Esophagus (tissue), 2 donors: ENCODE data around the gene GAMT. TPM values are rescaled to one million over a fixed set of nuclear protein-coding genes. Genes with fewer than 3 reads are reported as not detected.
A peak's percentile ranks its signal among the peaks of the same experiment; 100 is the strongest.

Experiments used
- H3K27ac ChIP-seq, 2 donors: one replicate each; pipeline ENCODE4 v1.5.1; 2013; ENCODE audit warnings: low read depth in 2 of 2, mild to moderate bottlenecking in 2 of 2, inconsistent platforms in 1 of 2, low read length in 1 of 2, moderate library complexity in 1 of 2
- H3K27me3 ChIP-seq, 2 donors: one replicate each; pipeline ENCODE4 v1.6.1; 2013; ENCODE audit warnings: low read length in 2 of 2, control low read depth in 1 of 2, mild to moderate bottlenecking in 1 of 2; ENCODE audit not compliant: insufficient read depth in 2 of 2, control insufficient read depth in 1 of 2
- H3K36me3 ChIP-seq, 2 donors: one replicate each; pipeline ENCODE4 v1.6.1; 2013; ENCODE audit warnings: low read length in 1 of 2; ENCODE audit not compliant: control insufficient read depth in 2 of 2, insufficient read depth in 2 of 2
- H3K4me1 ChIP-seq, 2 donors: one replicate each; pipeline ENCODE4 v1.6.1; 2013; ENCODE audit warnings: low read length in 1 of 2; ENCODE audit not compliant: control insufficient read depth in 2 of 2, insufficient read depth in 2 of 2
- H3K4me3 ChIP-seq, 2 donors: one replicate each; pipeline ENCODE4 v1.5.1; 2013; ENCODE audit warnings: low read length in 2 of 2, mild to moderate bottlenecking in 2 of 2, low read depth in 1 of 2, moderate library complexity in 1 of 2
- H3K9me3 ChIP-seq, 2 donors: one replicate each; pipeline ENCODE4 v1.6.1; 2013; ENCODE audit warnings: mild to moderate bottlenecking in 2 of 2, low read depth in 1 of 2, low read length in 1 of 2, moderate library complexity in 1 of 2; ENCODE audit not compliant: control insufficient read depth in 2 of 2, insufficient read depth in 1 of 2
- WGBS, 2 donors: extraction: QIAGEN DNeasy Blood & Tissue Kit; methylation state at CpG; one replicate each; pipeline ENCODE4 v1.1.7; 2013; 5-methylcytosine and 5-hydroxymethylcytosine counted together
- polyA plus RNA-seq, 2 donors: library from polyadenylated mRNA; stranded (reverse); fragments of 200-250 nt; gene quantifications; one replicate each; pipeline ENCODE4 v1.2.3, GENCODE V29; 2013
- donor health status: healthy with polysubstance abuse.
- donor health status: Bipolar disorder and iron deficiency.

Gene GAMT
- polyA plus RNA-seq, 2 donors = 10.9 to 18.4 TPM

DNA sequence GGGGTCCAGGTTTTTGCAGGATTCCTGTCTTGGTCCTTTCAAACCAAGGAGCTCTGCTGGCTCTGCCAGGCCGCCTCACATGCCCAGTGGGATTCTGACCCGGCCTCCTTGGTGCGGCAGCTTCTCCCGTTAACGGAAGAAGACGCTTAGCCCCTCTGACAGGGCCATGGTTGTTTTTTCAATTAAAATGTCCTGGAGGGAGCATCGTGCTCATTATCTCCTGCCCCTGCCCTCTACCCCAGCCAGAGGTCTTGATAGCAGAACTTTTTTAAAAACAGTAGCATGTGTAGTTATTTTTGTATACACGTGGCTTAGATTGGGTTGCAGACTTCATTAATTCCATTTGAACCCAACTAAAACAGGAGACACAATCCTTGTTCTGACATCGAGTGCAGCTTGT lies 25.4 kb upstream of the GAMT start:
- Histone ChIP-seq H3K27me3 (no peaks in the 10 kb centered on the region), H3K9me3 (no peaks in the 10 kb centered on the region), H3K4me1 (peaks cover 2 to 9% of the 10 kb centered on the region in 2 donors), H3K4me3 (no peak overlapping the region), H3K36me3 (peaks cover 6 to 55% of the 10 kb centered on the region in 2 donors), H3K27ac (no peak overlapping the region)
- WGBS, 2 donors = 86 to 88% methylated on average over 9 of the region's 9 CpGs

DNA sequence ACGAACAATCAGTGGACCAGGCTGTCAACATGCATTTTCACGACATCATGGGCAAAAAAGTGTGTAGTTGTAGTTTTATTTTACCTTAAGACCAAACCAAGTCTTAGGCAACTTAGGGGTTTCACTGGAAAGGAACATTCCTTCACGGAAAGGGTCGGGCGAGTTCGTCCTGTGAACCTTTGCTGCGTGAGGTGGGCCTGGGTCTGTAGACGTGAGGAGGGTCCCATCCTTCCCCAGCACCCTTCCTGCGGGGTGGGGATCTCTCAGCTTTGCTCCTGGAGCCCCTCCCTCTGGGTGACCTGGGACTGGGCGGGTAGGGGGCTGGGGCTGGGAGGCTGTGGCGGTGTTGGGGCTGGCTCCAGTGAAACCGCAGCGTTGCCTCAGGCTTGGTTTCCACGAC lies 24.6 kb upstream of the GAMT start:
- Histone ChIP-seq H3K27ac (no peak overlapping the region), H3K27me3 (no peaks in the 10 kb centered on the region), H3K36me3 (peaks cover 11 to 59% of the 10 kb centered on the region in 2 donors), H3K4me3 (no peak overlapping the region), H3K4me1 (peaks cover 2 to 9% of the 10 kb centered on the region in 2 donors), H3K9me3 (no peaks in the 10 kb centered on the region)
- 88 to 89% methylated on average over 14 of the region's 14 CpGs for WGBS, 2 donors

DNA sequence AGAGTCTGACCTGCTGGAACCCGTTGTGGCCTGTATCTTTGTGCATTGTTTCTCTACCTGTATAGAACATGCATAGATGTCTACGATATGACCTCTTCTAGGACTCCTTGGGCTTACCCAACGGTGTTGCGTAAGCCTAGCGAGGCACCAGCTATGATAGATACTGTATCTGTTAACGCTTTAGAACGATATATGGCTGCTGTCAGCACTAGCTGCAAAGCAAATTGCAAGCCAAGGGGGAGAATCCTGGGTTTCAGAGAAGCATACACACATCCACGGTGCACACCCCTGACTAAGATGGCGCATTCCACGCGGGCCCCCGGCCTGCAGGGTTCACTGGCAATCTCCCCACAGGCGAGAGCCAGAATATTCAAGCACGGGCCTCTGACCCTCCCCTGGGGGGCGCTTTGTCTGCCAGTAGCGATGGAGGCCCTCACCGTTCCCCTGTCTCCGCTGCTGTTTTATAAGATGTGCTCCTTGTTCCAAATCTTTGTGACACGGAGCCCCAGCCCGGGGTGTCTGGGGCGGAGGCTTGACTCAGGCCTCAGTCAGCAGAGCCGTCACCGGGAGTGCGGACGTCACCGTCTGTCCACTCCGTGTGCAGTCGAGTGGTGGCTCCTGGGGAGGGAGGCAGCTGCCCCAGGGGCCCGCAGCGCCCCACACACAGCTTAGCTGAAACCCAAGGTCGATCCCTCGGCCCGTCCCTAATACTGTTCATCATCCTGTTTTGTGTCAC lies 23.9 kb upstream of the GAMT start:
- H3K27ac ChIP-seq = peak overlapping the region; percentile 44 to 77
- peaks cover 11 to 63% of the 10 kb centered on the region in 2 donors for H3K36me3 ChIP-seq
- no peaks in the 10 kb centered on the region for H3K9me3 ChIP-seq

DNA sequence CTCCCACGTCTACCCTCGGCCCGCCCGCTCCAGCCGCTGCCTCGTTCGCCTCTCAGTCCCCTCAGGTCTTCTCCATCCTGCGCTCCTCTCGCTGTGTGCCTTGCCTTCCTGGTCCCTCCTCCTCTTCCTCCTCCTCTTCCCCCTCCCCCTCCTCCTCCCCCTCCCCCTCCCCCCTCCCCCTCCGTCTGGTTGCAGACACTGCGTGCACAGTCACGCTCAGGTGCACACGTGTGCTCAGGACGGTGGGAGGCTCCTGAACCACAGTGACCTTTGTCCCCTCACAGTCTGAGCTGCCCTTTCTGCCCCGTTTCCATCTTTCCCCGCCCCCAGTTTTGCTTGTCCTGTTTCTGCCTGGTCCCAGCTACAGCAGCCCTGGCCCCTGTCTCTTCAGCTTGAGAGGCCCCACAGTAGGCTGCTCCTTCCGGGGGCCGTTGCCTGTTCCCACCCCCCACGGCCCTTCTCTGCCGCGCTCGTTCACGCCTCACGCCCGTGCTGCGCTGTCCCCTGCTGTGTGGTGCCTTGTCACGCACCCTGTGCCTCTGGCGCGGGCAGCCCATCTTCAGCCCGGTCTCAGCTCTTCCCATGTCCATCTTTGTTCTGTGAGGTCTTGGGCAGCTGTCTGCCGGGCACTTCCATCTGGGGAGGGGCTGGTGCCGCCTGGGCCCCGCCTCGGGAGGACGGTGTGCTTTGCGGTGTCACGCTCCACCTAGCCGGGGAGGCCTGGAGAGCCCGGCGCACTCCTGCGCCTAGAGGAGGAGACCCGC lies 23.0 kb upstream of the GAMT start:
- no peak overlapping the region for H3K4me3 ChIP-seq
- H3K4me1 ChIP-seq = peaks cover 2 to 9% of the 10 kb centered on the region in 2 donors
- peaks cover 8 to 63% of the 10 kb centered on the region in 2 donors for H3K36me3 ChIP-seq

More for the DNA sequence above, 23.9 kb upstream of the GAMT start:
- H3K27me3 ChIP-seq = no peaks in the 10 kb centered on the region
- peaks cover 2 to 9% of the 10 kb centered on the region in 2 donors for H3K4me1 ChIP-seq
- 65 to 75% methylated on average over 33 of the region's 33 CpGs for WGBS, 2 donors
- H3K4me3 ChIP-seq = no peak overlapping the region

DNA sequence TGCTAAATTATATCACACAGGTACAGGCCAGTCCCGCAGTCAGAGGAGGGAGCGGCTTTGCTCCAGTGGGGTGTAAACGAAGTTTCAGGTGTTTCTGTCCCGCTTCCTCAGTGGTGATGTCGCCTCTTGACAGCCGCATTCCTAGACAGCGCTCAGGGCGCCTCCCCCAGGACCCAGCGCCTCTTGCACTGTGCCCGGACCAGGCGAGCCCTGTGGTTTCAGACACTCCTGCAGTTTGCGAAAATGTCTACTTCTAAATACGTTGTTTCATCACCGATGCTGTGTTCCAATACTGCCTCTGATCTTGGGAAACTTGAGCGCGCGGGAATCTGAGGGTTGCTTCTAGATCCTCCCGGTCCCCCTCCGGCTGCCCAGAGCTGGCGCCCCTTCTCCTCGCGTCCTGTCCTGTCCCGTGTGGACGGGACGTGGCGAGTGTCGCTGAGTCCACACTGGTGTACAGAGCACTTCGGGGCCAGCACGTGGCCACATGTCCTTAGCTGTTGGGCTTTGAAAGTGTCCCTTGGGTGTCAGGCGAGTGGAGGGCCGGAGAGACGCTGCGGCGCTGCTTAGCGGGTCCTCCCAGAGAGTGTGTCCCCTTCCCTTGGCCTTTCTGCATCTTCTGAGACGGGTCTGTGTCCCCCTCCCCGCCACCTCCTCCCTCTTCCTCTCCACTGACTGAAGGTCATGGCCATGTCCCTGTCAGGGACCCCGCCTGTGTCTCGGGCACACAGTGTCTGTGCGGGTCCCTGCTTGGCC lies 22.3 kb upstream of the GAMT start:
- Histone ChIP-seq H3K27ac (peak overlapping the region in 1 of 2 donors; percentile 51), H3K36me3 (peaks cover 8 to 64% of the 10 kb centered on the region in 2 donors), H3K4me3 (no peak overlapping the region), H3K27me3 (no peaks in the 10 kb centered on the region), H3K9me3 (no peaks in the 10 kb centered on the region), H3K4me1 (peaks cover 2 to 9% of the 10 kb centered on the region in 2 donors)
- WGBS, 2 donors = 89 to 93% methylated on average over 39 to 40 of the region's 40 CpGs

More for the DNA sequence above, 23.0 kb upstream of the GAMT start:
- Histone ChIP-seq H3K27me3 (no peaks in the 10 kb centered on the region), H3K9me3 (no peaks in the 10 kb centered on the region), H3K27ac (peak overlapping the region; percentile 79)
- WGBS, 2 donors = 59 to 67% methylated on average over 37 to 40 of the region's 42 CpGs

DNA sequence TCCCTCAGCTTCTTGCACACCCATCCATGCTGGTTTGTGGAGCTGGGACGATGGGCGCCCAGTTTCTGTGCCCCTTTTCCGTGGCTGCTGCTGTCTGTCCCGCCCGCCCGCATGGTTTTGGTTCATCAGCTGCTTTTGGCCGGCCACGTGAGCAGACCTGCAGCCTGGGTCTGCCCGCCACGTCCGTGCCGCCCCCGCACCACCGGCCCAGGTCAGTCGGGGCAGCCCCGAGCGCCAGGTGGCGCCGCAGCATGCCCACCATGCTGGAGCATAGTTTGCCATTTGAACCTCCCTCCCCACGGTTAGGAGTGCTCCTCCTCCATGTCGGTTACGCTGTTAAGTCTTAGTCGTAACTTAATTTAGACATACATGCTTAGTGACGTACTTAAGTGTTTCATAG lies 21.6 kb upstream of the GAMT start:
- Histone ChIP-seq H3K27ac (no peak overlapping the region), H3K9me3 (no peaks in the 10 kb centered on the region), H3K4me3 (no peak overlapping the region), H3K27me3 (no peaks in the 10 kb centered on the region), H3K36me3 (peaks cover 8 to 67% of the 10 kb centered on the region in 2 donors), H3K4me1 (peaks cover 2 to 14% of the 10 kb centered on the region in 2 donors)
- WGBS, 2 donors = 84 to 85% methylated on average over 23 to 24 of the region's 24 CpGs

DNA sequence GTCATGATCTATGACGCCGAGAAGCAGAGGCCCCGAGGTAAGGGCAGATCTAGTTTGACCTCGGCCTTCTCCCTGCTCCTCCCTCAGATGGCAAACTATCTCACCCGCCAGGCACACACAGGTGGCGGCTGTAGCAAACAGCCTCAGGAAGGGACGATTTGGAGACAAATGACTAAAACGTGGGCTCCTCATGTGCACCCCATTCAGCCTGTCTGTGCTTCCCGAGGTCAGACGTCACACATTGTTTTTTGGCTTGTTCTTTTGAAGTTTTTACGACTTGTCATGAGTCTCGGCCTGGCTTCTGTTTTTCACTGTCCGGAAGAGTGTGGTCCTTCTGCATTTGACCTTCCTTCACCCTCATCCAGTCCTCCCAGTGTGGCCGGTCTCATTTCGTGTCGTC lies 21.0 kb upstream of the GAMT start:
- Histone ChIP-seq H3K4me1 (peaks cover 3 to 19% of the 10 kb centered on the region in 2 donors), H3K4me3 (no peak overlapping the region), H3K27ac (no peak overlapping the region), H3K36me3 (peaks cover 8 to 66% of the 10 kb centered on the region in 2 donors), H3K9me3 (no peaks in the 10 kb centered on the region), H3K27me3 (no peaks in the 10 kb centered on the region)
- 68 to 82% methylated on average over 16 of the region's 16 CpGs for WGBS, 2 donors

DNA sequence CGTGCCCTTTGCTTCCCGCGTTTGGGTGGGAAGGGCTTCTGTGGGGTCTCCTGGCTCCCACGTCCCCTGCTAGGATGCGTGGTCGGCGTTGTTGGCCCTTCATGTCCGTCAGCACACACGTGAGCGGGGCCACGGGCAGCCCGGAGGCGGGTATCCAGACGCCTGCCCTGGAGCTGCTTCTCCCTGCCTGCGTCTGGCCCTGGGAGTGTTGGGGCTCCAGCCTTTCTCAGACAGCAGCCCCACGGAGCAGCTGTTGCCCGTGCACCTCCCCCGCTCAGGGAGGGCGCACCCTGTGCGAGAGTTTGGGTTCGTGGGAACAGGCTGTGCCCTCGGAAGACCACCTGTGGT lies 20.6 kb upstream of the GAMT start:
- Histone ChIP-seq H3K4me1 (peaks cover 7 to 23% of the 10 kb centered on the region in 2 donors), H3K27me3 (no peaks in the 10 kb centered on the region), H3K9me3 (no peaks in the 10 kb centered on the region), H3K4me3 (no peak overlapping the region), H3K36me3 (peaks cover 8 to 65% of the 10 kb centered on the region in 2 donors), H3K27ac (no peak overlapping the region)
- 85 to 86% methylated on average over 22 of the region's 22 CpGs for WGBS, 2 donors

DNA sequence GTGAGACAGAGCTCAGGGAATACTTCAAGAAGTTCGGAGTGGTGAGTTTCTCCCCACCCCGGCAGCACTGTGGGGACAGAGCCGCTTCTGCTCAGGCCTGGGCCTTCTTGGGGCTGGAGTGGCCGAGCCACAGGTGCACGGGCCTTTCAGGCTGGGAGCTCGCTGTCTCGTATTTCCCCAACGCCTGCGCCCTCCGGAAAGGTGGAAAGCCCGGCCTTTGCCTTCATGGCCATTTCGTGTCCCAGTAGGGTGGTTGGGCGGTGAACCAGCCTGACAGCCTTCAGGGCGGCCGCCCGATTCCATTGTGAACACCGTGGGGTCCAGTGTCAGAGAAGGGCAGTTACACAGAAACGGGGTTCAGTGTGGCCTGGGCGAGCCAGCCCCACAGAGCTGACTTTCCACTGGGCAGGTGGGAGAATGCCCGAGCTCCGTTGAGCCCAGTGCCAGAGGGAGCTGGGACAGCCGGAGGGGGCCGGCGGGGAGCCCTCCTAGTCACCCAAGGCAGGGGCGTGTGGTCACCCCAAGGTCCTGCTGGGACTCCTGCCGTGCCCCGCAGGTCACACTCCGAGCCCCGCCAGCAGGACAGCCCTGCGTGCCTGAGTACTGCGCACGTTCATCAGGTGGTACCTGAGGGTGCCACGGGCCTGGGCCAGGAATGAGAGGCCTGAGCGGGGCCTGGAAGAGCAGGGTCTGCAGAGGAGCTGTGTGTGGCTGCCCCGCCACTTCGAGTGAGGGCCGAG lies 20.0 kb upstream of the GAMT start:
- H3K36me3 ChIP-seq = peaks cover 8 to 66% of the 10 kb centered on the region in 2 donors
- H3K27me3 ChIP-seq = no peaks in the 10 kb centered on the region
- H3K27ac ChIP-seq = no peak overlapping the region
- peaks cover 10 to 28% of the 10 kb centered on the region in 2 donors for H3K4me1 ChIP-seq
- 92 to 93% methylated on average over 37 of the region's 37 CpGs for WGBS, 2 donors
- no peaks in the 10 kb centered on the region for H3K9me3 ChIP-seq
- H3K4me3 ChIP-seq = no peak overlapping the region
